Smooth muscle cell (in vitro differentiated cells): ENCODE measurements around the gene GOLM1. TPM values are rescaled to one million over a fixed set of nuclear protein-coding genes. Genes with fewer than 3 reads are reported as not detected.

Source experiments
- DNase-seq: peaks from one replicate; lab custom pipeline; 2025; ENCODE audit not compliant: unreplicated experiment; lab: John Stamatoyannopoulos, UW
- H2AFZ ChIP-seq: fragments of 200-600 bp; sonication (generic); 2 replicates; pipeline ENCODE4 v1.6.0; 2016; ENCODE audit warnings: antibody characterized with exemption, low read depth, mild to moderate bottlenecking
- H3F3A ChIP-seq: fragments of 200-600 bp; sonication (generic); 2 replicates; pipeline ENCODE4 v1.6.0; 2017; ENCODE audit warnings: antibody characterized with exemption, low read depth
- H3K27ac ChIP-seq: fragments of 200-600 bp; sonication (generic); 2 replicates; pipeline ENCODE4 v1.5.1; 2016; ENCODE audit warnings: low read depth, mild to moderate bottlenecking
- H3K27me3 ChIP-seq: fragments of 200-600 bp; sonication (generic); 2 replicates; pipeline ENCODE4 v1.6.1; 2016; ENCODE audit warnings: low read depth, mild to moderate bottlenecking
- H3K36me3 ChIP-seq: fragments of 200-600 bp; sonication (generic); 2 replicates; pipeline ENCODE4 v1.5.1; 2016; ENCODE audit warnings: low read depth
- H3K4me1 ChIP-seq: fragments of 200-600 bp; sonication (generic); 2 replicates; pipeline ENCODE4 v1.5.1; 2016; ENCODE audit warnings: low read depth
- H3K4me2 ChIP-seq: fragments of 200-600 bp; sonication (generic); 2 replicates; pipeline ENCODE4 v1.6.0; 2016; ENCODE audit warnings: mild to moderate bottlenecking
- H3K4me3 ChIP-seq: fragments of 200-600 bp; sonication (generic); 2 replicates; pipeline ENCODE4 v1.5.1; 2016; ENCODE audit warnings: mild to moderate bottlenecking
- H3K79me2 ChIP-seq: fragments of 200-600 bp; sonication (generic); 2 replicates; pipeline ENCODE4 v1.6.0; 2016; ENCODE audit warnings: low read depth, mild to moderate bottlenecking
- H3K9ac ChIP-seq: fragments of 200-600 bp; sonication (generic); 2 replicates; pipeline ENCODE4 v1.6.0; 2016; ENCODE audit warnings: low read depth
- H3K9me3 ChIP-seq: fragments of 200-600 bp; sonication (generic); replicated peaks from 2 replicates; pipeline ENCODE4 v1.5.1; 2016; ENCODE audit warnings: low read depth
- H4K20me1 ChIP-seq: fragments of 200-600 bp; sonication (generic); 2 replicates; pipeline ENCODE4 v1.6.0; 2016; ENCODE audit warnings: low read depth
- WGBS: methylation state at CpG from one replicate; pipeline ENCODE4 v1.1.7; 2016; ENCODE audit warnings: low lambda C conversion rate; 5-methylcytosine and 5-hydroxymethylcytosine counted together
- polyA plus RNA-seq: library from polyadenylated mRNA; unstranded; fragments of >200 nt; fragmentation: Nextera tagmentation; extraction: Ambion mirVana; gene quantifications from 2 replicates; pipeline ENCODE4 v1.2.1, GENCODE V29; 2016
- total RNA-seq: library from RNA; depleted of rRNA; stranded (reverse); fragments of >200 nt; gene quantifications from 2 replicates; pipeline ENCODE4 v1.2.3, GENCODE V29; 2014
- TF ChIP-seq, protein P1 (sequence below): fragments of 200-600 bp; sonication (generic); IDR thresholded peaks from 2 replicates; pipeline ENCODE4 v1.5.1; 2017; ENCODE audit warnings: borderline replicate concordance, mild to moderate bottlenecking, antibody characterized with exemption; ENCODE audit not compliant: insufficient read depth, poor library complexity, severe bottlenecking

Gene GOLM1
- total and polyA plus RNA-seq, 2 experiments from 2014 or later = 36.2 to 69.2 TPM

DNA sequence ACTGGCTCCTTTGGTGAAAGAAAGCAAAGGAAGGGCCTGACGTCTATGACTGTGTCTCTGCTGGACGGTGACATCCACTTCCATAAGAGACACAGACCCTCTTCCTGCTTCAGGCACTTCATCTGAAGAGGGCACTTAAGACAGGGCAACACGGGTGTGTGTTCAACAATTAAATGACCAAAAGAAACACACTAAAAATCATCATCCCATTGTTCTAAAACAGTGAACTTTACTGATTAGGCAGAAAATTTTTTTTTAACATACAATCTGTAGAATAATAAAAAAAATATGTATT lies 58.5 kb downstream of the GOLM1 start:
- TF ChIP-seq, protein P1, sequence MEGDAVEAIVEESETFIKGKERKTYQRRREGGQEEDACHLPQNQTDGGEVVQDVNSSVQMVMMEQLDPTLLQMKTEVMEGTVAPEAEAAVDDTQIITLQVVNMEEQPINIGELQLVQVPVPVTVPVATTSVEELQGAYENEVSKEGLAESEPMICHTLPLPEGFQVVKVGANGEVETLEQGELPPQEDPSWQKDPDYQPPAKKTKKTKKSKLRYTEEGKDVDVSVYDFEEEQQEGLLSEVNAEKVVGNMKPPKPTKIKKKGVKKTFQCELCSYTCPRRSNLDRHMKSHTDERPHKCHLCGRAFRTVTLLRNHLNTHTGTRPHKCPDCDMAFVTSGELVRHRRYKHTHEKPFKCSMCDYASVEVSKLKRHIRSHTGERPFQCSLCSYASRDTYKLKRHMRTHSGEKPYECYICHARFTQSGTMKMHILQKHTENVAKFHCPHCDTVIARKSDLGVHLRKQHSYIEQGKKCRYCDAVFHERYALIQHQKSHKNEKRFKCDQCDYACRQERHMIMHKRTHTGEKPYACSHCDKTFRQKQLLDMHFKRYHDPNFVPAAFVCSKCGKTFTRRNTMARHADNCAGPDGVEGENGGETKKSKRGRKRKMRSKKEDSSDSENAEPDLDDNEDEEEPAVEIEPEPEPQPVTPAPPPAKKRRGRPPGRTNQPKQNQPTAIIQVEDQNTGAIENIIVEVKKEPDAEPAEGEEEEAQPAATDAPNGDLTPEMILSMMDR = no peak
- Histone ChIP-seq H4K20me1 (no peaks in the 10 kb centered on the region), H3K9me3 (no peaks in the 10 kb centered on the region), H3K9ac (no peak overlapping the region), H3K36me3 (no peaks in the 10 kb centered on the region), H3K4me2 (no peak overlapping the region), H3K27me3 (no peaks in the 10 kb centered on the region), H2AFZ (no peak overlapping the region), H3K27ac (no peak overlapping the region), H3K79me2 (no peaks in the 10 kb centered on the region), H3K4me3 (no peak overlapping the region), H3K4me1 (no peaks in the 10 kb centered on the region), H3F3A (no peaks in the 10 kb centered on the region)
- DNase-seq = no peak
- 89% methylated on average over 3 of the region's 3 CpGs for WGBS

DNA sequence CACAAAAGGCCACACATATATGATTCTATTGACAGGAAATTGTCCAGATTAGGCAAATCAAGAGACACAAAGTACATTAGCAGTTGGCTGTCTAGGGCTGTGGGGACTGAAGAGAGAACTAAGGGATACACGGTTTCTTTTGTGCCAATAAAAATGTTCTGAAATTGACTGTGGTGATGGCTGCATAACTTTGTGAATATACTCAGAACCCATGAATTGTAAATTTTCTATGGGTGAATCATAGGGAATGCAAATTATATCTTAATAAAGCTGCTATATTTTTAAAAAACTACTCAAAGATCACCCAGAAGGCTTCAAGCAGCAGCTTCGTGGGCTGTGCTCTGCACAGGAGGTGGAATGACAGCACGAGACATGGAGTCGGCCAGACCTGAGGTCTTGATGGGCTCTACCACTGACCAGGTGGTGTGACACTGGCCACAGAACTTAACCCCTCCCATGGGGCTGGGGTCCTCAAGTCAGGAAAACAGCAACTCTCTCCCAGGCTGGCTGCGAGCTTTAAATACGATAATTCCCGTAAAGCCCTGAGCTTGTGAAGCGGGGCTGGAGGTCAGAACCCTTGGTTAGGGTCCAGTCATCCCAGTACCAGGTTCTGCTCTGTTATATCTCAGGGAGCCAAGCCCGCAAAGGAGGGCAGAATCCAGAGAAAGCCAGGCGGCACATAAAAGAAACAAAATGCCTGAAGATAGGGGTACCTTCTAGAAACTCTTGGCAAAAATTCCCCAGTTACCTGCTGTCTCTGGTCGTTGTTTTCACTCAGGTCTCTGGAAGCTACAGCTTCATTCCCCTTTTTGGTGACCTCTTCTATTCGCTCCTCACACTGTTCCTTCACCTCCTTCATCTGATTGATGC lies 59.1 kb downstream of the GOLM1 start:
- TF ChIP-seq, protein P1 = no peak
- no peaks in the 10 kb centered on the region for H3K27me3 ChIP-seq
- no peak overlapping the region for H3K27ac ChIP-seq
- H3K4me2 ChIP-seq = no peak overlapping the region
- no peaks in the 10 kb centered on the region for H4K20me1 ChIP-seq
- no peaks in the 10 kb centered on the region for H3F3A ChIP-seq
- 96% methylated on average over 12 of the region's 12 CpGs for WGBS
- DNase-seq = no peak
- H3K9ac ChIP-seq = no peak overlapping the region
- H3K4me1 ChIP-seq = no peaks in the 10 kb centered on the region
- H3K36me3 ChIP-seq = no peaks in the 10 kb centered on the region
- no peak overlapping the region for H3K4me3 ChIP-seq
- no peak overlapping the region for H2AFZ ChIP-seq
- no peaks in the 10 kb centered on the region for H3K79me2 ChIP-seq
- no peaks in the 10 kb centered on the region for H3K9me3 ChIP-seq

GRCh38 chr9:86036555-86036954 lies 62.8 kb downstream of the GOLM1 start:
- Histone ChIP-seq H3K9me3 (no peaks in the 10 kb centered on the region), H3K4me3 (no peak overlapping the region), H3K4me2 (no peak overlapping the region), H3K79me2 (no peaks in the 10 kb centered on the region), H3K36me3 (no peaks in the 10 kb centered on the region), H3K27ac (no peak overlapping the region), H3K4me1 (no peaks in the 10 kb centered on the region), H3F3A (no peaks in the 10 kb centered on the region), H3K9ac (no peak overlapping the region), H3K27me3 (no peaks in the 10 kb centered on the region), H4K20me1 (no peaks in the 10 kb centered on the region), H2AFZ (no peak overlapping the region)
- 96% methylated on average over 9 of the region's 9 CpGs for WGBS
- TF ChIP-seq, protein P1 = no peak
- DNase-seq = no peak
